C1 segment of cervical spinal cord (tissue), 14 donors: ENCODE results near the gene SMAD7.

Experiments
- DNase-seq, 14 donors: peaks; one replicate each; lab custom pipeline; 2025; lab: John Stamatoyannopoulos, UW

Gene SMAD7

GRCh38 chr18:48962252-48962993 lies 11.7 kb upstream of the SMAD7 start:
- no peak for DNase-seq

GRCh38 chr18:48961547-48961946 lies 10.8 kb upstream of the SMAD7 start:
- DNase-seq = no peak

- no peak for DNase-seq
Observed at GRCh38 chr18:48959921-48960920, 9.5 kb upstream of the SMAD7 start.

GRCh38 chr18:48959551-48959920 lies 8.8 kb upstream of the SMAD7 start:
- DNase-seq = no peak

- DNase-seq = no peak
Observed at GRCh38 chr18:48958951-48959350, 8.2 kb upstream of the SMAD7 start.

- no peak for DNase-seq
Observed at GRCh38 chr18:48957616-48958015, 6.9 kb upstream of the SMAD7 start.

- no peak for DNase-seq
Observed at GRCh38 chr18:48957136-48957535, 6.4 kb upstream of the SMAD7 start.

GRCh38 chr18:48956356-48956755 lies 5.6 kb upstream of the SMAD7 start:
- no peak for DNase-seq

GRCh38 chr18:48955830-48956261 lies 5.1 kb upstream of the SMAD7 start:
- no peak for DNase-seq

- DNase-seq = no peak
Observed at GRCh38 chr18:48954886-48955819, 4.4 kb upstream of the SMAD7 start.

- DNase-seq = no peak
Observed at GRCh38 chr18:48953104-48953706, 2.4 kb upstream of the SMAD7 start.

GRCh38 chr18:48952287-48953103 lies 1.7 kb upstream of the SMAD7 start:
- peak in 12 of 14 donors; percentile 51 to 89 (median 83) for DNase-seq

GRCh38 chr18:48951448-48952286 lies 902 bp upstream of the SMAD7 start:
- DNase-seq = peak; percentile 51 to 96 (median 86)

GRCh38 chr18:48949606-48950535 lies 894 bp downstream of the SMAD7 start:
- DNase-seq = peak in 4 of 14 donors; percentile 43 to 72 (median 58)

- DNase-seq = peak in 4 of 14 donors; percentile 61 to 76 (median 64)
Observed at GRCh38 chr18:48949050-48949605, 1.6 kb downstream of the SMAD7 start.

- DNase-seq = peak in 6 of 14 donors; percentile 55 to 73 (median 66)
Observed at GRCh38 chr18:48948112-48949049, 2.4 kb downstream of the SMAD7 start.
